HG03432 (cell line): ENCODE measurements around the gene CCDC33.

ENCODE experiments used
- ATAC-seq: cut with Tn5 transposase; IDR thresholded peaks from one replicate; pipeline ENCODE4 v1.9.1; 2021; ENCODE audit warnings: mild to moderate bottlenecking, moderate library complexity; ENCODE audit not compliant: unreplicated experiment

The CCDC33 gene

DNA sequence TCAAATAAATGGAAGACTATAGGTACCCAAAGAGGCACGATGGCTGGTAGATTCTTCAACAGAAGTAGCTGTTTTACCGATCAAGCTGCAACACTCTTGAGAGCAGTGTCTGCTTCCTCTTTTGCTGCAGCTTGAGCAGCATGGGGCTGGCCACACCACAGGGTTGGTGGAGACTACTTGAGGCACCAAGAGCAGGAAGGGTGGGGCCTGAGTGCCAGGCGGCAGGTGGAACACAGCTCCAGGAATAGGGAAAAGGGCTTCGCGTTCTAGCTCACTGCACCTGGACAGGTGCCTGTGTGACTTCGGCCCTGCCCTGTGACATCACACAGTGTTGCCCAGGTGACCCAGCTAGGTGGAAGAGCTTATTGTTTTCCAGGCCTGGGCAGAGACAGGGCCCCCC, at the start of gene CCDC33:
TSS of gene CCDC33 (plus strand) at position 365 of the 400 bp plus-strand sequence. CDS start 394 bp downstream, outside the sequence.
- ATAC-seq = no peak

DNA sequence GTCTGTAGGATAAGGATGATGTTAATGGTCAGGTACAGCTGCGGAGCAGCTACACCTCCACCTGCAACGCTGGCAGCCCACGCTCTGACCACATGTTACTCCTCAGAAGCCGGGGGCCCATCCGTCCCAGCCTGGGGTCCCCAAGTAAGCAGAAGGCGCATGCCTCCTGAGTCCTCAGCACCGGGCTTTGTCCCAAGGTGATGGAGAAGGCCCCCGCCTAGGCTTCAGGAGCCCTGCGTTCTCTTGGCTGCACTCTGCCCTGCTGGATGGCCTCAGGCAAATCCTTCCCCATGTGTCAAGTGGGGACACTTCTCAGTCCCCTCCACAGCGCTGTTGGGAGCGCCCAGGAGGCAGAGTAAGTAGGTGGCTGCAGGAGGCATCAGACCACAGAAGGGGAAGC, 47.9 kb upstream of the CCDC33 start:
- no peak for ATAC-seq

DNA sequence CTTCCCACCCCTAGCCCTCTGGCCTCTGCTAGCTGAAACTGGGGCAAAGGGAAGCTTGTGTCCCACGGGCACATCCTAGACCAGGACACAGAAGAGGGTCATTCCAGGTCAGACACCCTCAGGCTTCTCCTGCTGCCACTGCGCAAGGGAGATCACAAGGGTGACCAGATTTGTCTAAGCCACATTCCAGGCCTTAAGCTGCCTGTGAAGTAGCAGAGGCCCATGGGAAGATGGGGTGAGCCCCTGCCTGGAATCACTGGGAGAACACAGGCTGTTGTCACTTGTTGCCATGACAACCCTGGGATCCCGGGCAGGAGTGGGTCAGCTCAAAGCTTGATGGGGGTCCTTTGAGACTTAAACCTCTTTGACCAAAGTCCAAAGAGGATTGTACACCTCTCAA, 44.3 kb upstream of the CCDC33 start:
- ATAC-seq = no peak

DNA sequence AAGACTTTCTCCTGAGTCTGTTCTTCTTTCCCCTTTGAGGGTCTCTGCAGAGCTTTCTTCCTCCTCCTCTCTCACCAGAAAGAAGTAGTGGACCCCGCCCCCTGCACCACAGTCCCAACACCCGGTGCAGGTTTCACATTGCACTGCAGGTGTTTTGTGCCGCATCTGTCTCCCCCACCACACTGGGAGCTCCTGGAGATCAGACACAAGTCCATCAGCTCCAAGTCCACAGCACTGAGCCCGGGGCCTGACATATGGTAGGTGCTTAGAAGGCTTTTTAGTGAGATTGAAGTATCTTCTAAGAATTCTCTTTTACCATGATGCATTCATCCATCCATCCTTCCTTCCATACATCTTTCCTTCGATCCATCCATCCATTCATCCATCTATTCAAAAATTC, 43.4 kb upstream of the CCDC33 start:
- no peak for ATAC-seq

DNA sequence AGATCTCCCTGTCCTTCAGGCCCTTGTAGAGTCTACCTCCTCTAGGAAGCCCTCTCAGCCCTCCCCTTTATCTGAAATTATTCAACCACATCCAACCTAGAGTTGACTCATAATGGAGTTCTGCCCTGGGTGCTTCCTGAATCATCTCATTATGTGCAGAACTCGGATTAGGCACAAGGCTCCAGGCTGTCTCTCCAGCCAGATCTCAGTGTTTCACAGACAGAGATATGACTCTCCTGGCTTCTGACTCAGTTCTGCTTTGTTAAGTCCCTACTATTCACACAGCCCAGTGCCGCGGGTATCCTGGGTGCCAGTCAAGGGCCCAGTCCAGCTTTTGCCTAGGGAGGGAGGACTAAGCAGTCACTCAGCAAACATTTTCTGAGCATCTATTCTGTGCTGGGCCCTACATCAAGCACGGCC, 42.8 kb upstream of the CCDC33 start:
- peak; percentile 42 for ATAC-seq

DNA sequence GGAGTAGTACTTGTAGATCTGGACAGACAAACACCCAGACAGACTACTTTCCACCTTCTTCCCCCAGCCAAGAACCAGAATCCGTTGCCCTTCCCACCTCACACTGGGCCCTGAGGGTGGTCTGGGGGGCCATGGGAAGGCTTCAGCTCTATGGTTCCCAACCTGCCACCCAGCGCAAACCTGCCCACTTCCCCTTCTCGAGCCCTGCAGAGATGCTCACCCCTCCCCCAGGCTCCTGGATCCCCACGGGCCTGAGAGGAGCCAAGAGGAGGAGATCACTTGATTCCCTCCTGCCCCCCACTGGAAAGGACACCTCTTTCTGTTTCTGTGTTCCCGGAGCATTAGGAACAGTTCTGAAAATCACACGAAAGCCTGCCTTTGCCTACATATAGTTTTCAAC, 42.2 kb upstream of the CCDC33 start:
- no peak for ATAC-seq

DNA sequence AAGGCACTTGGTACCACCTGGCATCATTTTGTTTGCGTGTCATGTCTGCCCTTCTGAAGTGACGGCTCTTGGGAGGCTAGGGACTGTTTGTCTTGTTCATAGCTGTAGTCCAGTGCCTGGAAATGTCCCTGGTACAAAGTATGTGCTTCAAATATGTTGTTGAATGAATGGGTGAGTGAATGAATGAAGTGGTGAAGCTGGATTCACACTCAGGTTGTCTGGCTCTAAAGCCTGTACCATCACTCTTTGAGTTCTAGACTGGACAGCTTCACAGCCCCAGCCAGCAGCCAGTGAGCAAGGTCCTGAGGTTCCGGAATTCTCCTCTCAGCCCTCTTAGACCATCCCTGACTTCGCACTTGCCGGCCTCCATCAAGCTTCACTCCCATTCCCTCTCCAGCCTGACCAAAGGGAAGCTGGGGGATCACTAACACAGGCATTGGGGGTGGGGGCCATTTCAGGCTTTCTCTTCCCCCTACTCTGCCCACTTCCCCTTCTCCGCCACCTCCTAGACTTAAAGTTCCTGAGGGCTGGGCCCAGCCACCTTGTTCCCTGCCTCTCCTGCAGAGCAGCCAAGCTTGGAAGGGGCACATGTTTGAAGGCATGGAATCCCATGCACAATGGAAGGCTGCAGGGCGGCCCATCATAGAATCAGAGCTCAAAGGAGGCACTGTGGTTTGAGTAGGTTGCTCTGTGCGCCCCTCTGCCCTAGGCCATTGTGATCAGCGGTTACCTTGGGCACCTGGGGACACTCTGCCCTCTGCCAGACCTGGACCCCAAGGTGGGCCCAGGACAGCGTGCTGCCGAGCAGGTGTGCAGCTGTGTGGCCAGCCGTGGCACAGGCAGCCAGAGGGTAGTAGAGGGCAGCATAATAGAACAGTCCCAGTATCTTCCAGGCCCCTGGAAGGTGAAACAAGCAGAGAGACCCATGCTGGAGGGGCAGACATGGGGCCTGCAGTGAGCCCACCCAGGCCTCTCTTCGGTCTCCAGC, 41.3 kb upstream of the CCDC33 start:
- ATAC-seq = no peak

DNA sequence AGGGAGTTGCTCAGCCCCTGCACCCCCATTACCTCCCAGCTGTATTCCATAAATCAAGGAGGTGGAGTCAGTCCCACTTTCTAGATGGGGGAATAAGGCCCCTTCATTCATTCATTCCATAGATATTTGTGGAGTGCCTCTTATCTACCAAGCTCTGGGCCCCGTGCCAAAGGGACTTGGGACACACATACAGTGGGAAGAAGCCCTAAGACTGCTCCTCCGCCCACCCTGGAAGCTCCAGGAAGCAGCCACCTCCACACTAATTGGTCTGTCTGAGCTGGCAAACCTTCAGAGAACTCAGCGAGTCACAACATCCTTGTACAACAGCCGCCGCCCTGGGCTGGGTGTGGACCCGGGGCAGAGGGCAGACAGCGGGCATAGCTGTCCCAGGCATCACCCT, 40.0 kb upstream of the CCDC33 start:
- no peak for ATAC-seq

DNA sequence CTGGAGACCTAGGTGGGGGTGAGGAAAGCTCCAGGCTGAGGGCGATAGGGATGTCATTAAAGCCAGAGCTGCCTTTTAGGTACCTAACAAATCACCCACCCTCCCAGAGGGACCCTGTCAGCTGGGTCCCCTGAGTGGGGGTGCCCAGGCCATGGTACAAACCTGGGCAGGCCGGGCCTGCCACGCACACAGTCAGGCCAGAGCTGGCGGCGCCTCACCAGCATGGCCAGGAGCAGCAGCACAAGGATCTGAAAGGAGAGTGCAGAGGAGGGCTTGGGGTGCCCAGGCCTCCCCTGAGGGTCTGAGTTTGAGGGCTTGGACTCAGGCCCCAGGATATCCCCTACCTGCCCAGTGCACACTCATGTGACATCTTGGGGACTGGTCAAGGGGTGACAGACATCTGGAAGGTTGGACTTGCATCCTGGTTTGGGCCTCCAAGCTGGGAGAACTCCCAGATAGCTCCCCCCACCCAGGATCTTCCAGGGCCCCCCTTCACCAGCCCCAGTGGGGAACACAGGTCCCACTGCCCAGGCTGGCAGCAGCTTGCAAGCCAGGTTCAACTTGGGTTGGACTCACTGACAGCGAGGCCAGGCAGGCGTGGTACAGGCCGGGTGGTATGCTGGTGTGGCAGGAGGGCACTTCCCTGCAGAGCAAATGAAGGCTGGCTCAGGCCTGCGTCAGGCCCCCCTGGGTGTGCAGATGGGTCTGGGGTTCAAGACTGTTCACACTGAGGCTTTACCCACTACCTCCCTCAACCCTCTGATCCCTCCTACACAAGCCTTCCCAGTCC, 38.8 kb upstream of the CCDC33 start:
- ATAC-seq = no peak

DNA sequence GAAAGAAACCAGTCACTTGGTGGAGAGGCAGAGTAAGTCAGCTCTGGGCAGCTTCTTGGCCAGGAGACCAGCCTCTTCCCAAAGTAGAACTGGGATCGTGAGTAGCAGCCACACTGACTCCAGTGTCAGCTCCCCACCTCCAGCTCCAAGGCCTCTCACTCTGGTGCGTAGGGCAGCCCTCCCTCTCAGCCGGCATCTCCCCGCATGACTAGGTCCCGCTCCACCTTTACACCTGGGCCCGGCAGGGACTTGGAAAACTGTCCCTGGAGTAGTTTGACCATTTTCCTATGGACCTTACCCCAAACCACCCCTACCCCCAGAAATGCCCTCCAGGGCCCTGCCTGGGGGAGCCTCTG, 36.9 kb upstream of the CCDC33 start:
- ATAC-seq = no peak

DNA sequence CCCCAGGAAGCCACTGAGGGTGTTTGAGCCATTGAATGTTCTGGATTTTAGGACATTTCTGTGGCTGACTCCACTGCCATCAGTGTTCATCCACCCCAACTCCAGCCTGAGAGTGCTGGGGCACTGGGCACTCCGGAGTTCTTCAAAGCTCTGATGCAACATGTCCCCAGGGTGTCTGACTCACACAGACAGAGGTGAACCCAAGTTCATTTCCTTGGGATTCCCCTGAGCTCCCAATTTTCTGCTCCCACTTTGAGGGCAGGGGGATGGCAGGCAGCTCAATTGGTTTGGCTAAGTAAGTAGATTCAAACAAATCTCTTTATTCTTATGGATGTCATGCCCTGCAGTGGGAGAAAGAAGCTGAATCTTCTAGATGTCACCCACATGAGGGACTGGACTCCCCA, 35.7 kb upstream of the CCDC33 start:
- no peak for ATAC-seq

DNA sequence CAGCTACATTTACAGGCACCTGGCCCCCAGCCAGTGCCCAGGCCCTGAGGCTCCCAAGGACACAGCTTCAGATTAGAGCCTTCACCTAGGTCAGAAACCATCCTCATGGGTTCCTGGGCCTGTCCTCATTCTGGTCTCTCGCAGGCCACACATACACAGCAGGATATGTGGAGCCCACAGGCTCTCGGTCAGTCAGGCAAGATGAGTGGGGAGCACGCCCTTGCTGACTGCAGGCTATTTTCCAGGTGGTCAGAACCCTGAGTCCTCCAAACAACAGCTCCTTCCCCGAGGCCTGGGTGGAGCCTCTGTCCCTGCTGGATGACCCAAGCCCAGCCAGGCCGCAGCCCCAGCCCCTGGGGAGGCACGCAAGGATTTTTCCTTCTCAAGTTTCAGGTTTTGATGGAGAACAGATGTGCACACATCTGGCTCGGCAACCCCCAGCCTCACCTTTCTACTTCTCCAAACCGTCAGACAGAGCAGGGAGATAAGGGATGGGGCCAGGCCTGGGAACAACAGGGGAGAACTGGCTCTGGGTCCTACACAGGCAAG, 35.2 kb upstream of the CCDC33 start:
- no peak for ATAC-seq

DNA sequence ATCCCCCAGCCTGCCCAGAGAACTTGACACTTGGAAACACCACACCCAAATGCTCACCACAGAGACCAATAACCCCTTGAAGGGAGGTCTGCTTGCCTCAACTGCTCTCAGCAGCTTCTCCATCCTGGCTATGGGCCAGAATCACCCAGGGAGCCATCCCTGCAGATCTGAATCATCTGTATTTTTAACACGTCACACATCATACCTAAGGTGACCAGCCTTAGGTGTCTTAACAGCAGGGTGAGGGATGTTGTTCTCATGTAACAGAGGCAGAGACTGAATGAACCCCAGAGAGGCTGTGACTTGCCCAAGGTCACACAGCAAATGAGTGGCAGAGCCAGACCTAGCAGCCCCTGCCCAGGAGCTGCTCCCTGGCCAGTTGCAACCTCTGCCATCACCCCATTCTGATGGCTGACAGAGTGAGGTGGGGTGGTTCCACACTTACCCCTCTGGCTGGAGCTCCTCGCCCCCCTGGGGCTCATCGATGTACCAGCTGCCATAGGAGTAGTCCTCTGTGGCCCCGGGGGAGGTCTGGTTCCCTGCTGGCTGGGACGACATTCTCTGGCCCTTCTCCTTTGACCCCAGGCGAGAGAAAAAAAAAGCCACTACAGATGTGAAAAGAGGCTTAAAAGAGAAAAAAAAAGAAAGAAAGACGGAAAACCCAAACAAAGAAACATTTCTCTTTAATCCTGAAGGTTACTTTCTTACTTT, 34.3 kb upstream of the CCDC33 start:
- no peak for ATAC-seq

DNA sequence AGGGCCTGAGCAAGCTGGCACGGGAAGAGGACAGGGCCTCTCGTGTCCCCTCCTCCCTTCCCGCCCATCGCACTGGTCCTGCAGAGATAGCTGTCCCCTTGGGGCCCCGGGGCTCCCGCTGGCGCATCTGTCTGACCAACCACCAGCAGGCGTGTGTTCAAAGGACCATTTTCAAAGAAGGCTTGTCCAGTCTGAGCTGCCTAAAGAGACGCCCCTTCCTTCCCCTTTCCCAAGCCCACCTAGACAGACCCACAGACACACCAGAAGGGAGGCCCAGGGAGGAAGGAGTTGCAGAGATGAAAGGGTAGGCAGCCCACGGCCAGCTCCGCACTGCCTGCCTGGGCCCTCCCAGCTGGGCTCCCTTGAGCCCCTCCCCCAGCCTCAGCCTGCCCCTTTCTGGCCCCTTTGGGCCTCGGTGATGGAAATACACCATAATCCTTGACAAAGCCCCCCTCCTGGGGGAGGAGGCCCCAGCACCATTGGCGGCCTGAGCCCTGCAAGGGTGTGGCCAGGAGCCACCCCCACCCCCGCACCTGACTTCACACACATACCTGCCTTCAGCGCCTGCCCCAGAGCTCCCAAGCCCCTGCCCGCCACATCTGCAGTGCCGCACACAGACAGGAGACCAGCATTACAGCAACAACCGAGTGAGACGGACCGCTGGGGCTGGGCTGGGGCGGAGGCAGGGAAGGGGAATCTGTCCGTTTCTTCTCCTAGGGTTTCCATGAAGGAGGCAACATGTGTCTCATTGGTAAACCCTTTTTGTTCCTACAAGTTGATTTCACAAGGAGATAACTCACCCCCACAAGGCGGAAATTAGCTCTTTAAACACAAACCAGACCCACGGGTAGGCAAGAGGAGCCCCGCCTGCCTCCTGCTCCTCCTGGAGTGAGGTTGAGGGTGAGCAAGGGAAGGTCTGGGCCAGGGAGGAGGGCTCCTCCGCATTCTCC, 33.4 kb upstream of the CCDC33 start, which contains the start of gene STRA6:
TSS of gene STRA6 (minus strand) at position 336 of the 950 bp plus-strand sequence. CDS start 520 bp downstream, outside the sequence.
- no peak for ATAC-seq

DNA sequence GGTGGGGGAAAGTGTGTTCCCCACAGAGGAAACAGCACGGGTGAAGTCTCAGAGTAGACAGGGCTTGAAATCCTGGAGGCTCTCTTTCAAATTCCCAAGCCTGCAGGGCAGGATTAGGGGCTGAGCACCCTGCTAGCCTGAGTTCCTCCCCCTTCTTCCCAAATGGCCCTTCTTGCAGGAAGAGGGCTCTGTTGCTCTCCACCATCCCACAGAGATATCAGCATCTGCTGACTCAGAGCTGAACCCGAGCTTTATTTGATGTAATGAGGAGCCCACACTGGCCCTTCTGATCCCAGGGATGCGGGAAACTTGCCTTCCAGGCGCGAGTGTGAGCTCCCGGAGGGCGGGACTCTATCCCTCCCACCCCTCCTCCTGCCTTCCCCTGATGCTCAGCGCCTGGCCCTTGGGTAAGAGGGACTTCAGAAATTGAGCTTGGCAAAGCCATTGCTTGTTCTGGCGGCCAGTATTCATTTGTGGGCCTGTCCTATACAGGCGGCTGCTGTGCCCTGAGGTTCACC, 32.2 kb upstream of the CCDC33 start:
- no peak for ATAC-seq

DNA sequence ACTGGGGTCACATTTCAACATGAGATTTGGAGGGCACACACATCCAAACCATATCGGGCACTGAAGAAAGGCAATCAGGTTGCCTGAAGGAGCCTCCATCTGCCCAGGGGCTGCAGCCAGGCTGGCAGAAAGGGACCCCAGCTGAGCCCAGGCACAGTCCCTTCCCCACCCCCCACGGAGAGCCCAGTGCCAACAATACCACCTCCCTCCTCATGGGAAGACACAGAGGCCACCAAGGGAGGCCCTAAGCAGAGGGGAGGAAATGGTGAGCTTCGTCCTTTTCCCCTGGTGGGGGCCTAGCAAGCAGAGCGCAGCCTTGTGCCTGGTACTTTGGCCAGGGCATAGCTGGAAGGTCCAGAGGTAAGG, 30.6 kb upstream of the CCDC33 start:
- ATAC-seq = no peak

DNA sequence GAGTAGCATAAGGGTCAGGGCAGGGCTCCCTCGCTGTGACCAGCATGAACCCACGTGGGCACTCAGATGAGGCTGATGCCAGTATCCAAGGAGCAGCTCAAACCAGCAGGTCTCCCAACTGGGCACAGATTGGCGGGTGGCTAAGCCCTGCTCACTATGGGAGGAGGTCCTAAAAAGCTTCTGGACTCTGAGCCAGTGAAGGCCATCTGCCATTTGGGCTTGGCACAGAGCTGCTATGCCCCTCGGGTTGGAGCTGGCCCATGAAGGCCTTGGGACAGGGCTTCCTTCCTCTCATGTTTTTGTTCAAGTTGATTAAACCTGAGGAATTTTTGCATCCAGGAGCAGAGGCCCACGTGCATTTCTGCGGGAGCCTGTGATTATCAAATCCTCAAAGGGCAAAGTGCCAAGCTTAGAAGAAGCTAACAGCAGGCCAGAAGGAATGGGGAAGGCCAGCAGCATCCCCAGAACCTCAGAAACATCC, 29.3 kb upstream of the CCDC33 start:
- ATAC-seq = no peak

DNA sequence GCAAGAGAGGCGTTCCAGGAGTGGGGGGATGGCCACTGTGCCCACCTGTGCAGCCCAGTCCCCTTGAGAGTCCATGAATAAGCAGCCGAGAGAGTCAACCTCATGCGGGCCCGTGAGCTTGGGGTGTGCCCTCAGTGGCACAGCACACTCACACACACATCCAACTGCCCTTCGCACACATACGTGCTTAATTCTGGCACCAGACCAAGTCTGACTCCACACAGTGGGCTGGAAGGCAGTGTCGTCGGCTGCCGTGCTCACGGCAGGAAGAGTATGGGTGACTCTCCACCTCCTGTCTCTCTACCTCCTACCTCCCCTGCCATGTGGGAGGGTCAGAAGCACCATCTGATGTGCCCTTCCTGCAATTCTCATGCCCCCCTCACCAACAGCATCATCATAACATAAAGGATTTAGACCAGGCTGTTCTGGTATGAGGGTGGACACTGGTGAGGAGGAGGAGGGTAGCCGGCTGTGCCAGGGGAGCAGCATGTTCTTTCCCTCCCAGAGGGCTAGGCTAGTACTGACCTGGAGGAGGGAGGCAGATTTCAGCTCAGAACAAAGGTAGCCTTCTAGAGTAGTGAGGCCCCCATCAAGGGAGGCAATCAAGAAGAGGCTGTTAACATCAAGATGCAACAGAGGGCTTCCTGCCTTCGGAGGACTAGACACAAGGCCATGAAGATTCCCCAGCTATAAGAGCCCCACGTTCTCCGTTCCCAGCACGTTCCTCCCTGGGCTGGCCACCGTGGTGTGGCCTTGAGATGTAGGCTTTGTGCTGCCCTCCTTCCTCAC, 28.3 kb upstream of the CCDC33 start:
- no peak for ATAC-seq

DNA sequence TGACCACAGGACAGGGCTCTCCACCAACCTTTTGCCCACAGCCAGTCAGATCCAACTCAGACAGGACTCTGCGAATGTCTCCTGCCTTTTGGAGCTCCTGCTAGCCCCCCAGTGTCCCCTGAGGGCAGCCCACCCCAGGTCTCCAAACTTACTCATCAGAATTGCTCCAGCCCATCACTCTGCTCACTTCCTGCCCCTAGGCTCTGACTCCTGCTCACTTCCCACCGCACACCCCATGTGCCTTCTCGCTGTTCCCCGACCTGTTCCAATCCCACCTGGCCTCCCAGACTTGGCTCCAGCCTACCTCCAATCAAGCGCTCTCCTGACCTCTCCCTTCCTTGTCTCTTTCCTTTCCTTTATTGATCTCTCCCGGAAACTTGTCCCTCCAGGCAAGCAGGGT, 27.6 kb upstream of the CCDC33 start:
- no peak for ATAC-seq
